Raji (cell line): ENCODE data around the gene NMUR1.

Source experiments
- POLR2A ChIP-seq: IDR thresholded peaks from 2 replicates; pipeline ENCODE4 v1.6.1; 2011; ENCODE audit warnings: low read depth, low read length, control low read depth; ENCODE audit not compliant: insufficient read depth

Gene NMUR1

DNA sequence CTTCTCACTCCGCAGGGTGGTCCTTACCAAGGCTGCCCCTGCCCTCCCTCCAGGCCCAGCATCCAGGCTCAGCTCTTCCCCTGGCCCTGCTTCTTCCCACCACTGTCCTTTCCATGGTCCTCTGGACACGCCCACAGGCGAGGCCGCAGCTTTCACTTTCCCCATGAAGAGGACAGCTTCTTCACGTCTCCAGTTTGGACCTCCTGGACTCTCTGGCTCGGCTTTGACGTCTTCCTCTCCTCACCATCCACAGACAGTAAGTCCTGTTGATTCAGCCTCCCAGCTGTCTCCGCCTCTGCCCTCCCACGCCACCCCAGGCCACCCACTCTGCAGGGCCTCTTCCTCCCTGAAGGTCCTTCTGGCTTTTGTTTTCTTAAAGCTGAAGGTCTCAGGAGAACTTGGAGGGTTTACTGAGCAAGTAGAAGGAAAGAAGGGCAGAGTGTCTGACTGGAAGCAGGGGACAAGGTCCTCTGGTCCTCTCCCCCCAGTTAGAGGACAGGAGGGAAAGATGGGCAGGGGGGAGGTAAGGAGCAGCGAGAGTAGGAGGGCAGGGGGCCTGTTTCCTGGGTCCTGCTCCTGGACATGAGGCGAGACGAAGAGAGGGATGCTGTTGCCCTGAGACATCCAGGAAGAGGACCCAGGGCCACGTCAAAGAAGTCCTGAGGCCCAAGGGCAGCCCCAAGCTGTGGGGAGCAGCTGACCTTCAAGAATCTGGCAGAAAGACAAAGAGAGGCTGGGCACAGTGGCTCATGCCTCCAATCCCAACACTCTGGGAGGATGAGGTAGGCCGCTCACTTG, 24.7 kb upstream of the NMUR1 start:
- no peak for TF ChIP-seq POLR2A

DNA sequence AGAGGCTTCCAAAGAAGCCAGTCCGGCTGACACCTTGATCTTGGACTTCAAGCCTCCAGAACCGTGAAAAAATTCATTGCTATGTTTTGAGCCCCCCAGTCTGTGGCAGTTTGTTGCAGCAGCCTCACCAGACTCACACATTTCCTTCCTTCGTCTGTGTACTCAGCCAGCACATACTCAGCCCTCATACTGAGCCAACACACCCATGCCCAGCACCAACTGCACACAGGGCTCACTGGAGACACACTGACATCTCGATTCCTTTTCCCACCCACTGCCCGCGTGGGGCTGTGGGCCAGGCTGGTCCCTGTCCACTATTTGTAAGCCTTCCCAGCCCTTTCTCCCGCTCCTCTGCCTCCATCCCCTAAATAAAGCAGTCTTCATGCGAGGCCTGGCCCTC, 24.1 kb upstream of the NMUR1 start:
- TF ChIP-seq POLR2A, result no peak

DNA sequence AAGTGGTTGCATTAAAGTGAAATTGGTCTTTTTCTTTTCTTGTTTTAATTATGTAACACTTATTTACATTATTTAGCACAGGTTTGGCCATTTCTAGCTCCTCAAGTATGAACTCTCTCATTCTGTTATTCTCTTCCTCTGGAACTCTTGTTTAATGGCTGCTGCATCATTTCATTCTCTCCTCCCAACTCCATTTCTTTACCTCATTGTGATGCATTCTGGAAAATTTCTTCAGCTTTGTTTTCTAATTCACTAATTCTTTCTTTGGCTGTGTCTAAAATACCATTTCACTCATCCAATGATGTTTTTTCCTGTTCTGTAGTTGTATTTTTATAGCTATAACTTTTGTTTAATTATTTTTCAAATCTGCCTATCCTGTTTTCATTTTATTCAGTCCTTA, 22.5 kb upstream of the NMUR1 start:
- no peak for TF ChIP-seq POLR2A

DNA sequence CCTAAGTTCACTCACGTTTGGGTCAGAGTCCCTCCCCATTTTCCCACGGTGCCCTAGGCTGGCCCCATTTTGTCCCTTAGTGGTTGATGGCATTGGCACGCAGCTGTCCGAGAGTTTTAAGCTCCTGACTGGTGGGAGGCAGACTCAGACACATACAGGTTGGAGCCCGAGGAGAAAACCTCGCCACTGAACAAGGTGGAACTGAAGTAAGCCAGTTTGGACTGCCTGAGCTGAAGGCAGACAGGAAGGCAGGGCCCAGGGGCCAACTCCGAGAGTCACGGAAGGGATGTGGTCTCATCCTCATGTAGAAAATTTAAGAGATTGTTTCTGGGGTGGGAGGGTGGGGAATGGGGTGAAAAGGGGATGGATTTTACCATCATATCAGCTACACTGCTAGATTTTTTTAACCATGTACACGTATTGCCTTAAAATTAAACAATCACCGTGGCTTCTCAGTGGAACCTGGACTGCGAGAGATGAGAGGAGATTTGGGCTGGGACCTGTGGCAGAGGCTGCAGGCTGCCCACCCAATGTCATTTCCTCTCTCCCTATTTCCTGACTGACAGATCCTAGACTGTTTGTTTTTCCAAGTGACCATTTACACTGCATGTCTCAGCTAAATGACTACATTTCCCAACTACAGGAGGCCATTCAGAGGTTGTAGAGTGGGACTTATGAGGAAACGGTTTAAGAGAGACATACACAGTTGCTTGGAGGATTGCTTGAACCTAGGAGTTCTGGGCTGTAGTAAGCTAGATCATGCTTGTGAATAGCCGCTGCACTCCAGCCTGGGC, 19.4 kb upstream of the NMUR1 start:
- no peak for TF ChIP-seq POLR2A

DNA sequence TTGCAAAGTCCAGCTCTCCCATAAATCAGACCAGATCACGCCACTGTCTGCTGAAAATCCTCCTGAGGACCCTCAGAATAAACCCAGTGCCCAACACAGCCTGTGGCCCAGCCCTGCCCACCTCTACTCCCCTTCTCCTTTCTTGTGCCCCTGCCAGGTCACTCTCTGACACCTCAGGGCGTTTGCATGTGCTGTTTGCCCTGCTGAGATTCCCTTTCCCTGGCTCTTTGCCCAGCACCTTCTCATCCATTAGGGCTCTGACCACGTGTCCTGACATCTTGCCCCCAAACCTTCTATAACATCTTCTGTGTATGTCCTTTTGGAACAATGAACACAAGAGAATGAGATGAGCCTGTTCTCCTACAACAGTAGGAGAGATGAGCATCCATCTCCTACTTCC, 18.5 kb upstream of the NMUR1 start:
- TF ChIP-seq POLR2A, result no peak

DNA sequence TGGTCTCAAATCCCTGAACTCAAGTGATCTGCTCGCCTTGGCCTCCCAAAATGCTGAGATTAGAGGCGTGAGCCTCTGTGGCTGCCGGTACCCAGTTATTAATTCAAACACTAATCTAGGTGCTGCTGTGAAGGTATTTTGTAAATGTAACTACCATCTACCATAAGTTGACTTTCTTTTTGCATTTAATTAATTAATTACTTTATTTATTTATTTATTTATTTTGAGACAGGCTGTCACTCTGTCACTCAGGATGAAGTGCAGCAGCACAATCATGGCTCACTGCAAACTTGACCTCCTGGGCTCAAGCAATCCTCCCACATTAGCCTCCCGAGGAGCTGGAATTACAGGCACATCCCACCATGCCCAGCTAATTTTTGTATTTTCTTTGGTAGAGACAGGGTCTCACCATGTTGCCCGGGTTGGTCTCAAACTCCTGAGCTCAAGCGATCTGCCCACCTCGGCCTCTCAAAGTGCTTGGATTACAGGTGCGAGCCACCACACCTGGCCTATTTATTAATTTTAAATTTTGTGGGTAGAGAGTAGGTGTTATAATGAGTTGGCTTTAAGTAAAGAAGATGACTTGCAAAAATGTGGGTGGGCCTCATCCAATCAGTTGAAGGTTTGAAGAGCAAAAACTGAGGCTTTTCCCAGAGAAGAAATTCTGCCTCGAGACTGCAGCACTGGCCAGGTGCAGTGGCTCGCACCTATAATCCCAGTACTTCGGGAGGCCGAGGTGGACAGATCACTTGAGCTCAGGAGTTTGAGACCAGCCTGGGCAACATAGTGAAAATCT, 17.3 kb upstream of the NMUR1 start:
- TF ChIP-seq POLR2A, result no peak

DNA sequence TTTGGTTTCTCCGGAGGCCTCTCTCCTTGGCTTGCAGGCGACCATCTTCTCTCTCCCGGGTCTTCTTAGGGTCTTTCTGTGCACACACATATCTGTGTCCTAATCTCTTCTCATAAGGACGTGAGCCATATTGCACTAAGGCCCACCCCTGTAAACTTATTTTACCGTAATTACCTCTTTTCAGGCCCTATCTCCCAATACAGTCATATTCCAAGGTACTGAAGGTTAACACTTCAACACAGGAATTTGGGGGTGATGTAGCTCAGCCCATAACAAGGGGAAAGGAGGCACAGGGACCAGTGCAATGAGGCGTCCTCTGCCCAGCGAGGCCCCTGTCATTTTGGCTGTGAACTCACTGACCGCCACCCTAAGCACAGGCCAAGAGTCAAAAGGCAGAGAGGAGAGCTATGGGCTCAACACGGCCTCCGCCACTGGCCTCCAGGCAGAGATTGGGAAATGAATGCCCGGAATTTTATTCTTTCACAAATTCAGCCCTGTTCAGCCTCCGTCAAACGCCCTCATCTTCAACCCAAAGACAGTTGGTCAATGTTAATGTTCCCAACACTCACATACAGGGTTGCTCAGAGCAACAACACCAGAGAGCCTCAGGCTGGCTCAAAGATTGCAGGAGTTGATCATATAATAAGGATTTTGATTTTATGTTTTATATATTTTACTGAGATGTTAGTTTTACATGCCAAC, 15.9 kb upstream of the NMUR1 start:
- TF ChIP-seq POLR2A, result no peak

DNA sequence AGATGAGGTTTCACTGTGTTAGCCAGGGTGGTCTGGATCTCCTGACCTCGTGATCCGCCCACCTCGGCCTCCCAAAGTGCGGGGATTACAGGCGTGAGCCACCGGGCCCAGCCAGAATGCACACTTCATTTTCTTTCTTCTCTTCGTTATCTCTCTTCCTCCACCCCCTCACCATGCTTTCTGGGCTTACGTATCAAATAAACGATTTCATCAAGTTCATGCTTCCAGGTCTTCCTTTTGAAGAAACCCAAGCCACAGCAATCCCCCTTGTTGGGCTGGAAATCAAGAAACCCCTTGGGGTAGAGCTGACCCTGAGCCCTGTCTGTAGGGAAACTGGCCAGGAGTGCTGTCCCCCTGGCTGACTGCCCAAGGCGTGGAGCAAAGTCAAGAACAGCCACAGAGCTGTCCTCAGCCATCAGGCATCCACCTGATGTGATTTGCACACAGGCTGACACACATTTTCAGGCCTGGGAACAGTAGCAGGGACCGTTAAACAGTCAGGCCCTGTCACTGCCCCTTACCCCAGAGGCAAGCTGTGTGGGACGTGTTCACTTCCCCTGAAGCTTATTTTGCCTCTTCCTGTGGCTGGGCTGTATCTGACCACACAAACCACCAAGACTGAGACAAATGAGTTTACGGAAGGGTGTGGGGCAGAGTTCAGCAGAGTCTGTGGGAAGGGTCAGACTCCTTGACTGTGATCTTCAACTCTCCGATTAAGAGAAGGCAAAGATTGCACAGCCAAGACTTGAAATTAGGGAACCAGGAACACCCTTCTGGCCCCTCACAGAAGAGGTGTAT, 15.1 kb upstream of the NMUR1 start:
- TF ChIP-seq POLR2A, result 0 out of 2 replicates have a peak, but pooled peaks have one; percentile 43

DNA sequence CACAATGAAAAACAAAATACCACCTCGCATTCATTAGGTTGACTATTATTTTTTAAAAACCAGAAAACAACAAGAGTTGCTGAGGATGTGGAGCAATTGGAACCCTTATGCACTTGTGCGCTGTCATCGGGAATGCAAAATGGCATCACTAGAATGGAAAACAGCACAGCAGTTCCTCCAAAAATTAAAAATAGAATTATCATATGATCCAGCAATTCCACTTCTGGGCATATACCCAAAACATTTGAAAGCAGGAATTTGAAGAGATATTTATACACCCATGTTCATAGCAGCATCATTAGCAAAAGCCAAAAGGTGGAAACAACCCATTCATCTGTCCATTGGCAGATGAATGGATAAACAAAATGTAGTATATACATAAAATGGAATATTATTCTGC, 11.9 kb upstream of the NMUR1 start:
- TF ChIP-seq POLR2A, result no peak

DNA sequence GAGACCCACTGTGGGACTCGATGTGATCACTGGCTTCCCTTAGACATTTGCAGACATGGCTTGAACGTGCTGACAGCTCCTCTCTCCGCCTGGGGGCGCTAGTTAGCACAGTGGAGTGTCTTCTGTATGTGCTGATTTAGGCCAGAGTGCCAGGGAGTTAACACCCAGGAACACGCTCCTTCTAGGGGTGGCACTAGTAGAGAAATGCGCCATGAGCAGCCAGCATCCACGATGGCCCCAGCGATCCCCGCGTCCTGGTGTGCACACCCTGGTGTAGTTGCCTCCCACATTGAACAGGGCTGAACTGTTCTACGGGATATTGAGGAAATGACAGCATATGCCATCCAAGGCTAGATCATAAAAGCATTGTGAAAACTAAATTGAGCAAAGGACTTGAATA, 11.4 kb upstream of the NMUR1 start:
- no peak for TF ChIP-seq POLR2A

DNA sequence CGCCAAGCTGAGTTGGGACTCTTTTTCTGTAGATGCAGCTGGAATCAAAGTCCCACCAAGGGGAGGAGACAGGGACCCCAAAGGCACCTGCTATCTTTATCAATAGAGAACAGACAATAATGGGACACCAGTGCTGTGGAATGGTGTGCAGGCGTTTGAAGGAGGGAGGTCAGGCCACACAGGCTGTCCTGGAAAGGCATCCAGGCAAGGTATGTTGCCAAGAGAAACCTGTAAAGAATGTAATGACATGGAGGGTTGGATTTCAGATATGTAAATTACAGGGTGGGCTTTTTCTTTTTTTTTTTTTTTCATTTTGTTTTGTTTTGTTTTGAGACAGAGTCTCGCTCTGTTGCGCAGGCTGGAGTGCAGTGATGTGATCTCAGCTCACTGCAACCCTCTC, 9.7 kb upstream of the NMUR1 start:
- no peak for TF ChIP-seq POLR2A

DNA sequence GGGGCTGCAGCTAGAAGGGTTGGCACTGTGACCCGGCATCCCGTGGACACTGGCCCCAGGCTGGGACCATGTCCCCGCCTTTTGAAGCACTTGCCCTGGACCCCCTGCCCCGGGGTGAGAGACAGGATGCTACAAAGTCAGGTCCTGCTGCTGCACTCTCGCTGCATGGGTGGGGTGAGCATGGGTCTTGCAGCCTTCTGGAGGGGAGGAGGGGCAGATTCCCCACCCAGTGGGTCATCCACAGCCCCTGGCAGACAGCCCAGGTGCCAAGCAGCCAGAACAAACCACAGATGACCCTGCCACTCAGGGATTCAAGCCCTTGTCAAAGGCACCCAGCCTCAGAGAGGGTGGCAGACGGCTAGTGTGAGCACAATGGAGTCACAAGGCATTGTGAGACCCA, 5.7 kb upstream of the NMUR1 start:
- TF ChIP-seq POLR2A, result no peak

DNA sequence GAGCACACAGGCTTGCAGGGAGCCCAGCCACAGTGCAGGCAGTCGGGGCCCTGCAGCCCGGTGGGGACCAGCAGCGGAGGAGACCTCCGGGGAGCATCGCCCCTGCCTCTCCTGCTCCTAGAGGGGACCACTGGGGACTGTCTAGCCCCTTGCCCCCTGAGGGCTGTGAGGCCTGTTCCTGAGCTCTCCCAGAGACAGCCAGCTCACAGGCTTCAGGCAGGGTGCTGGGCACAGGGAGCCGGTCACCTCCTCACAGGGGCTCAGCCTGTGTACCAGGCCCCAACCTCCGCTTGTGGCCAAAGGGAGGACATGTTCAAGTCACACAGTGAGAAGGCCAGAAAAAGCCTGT, 3.5 kb upstream of the NMUR1 start:
- no peak for TF ChIP-seq POLR2A

DNA sequence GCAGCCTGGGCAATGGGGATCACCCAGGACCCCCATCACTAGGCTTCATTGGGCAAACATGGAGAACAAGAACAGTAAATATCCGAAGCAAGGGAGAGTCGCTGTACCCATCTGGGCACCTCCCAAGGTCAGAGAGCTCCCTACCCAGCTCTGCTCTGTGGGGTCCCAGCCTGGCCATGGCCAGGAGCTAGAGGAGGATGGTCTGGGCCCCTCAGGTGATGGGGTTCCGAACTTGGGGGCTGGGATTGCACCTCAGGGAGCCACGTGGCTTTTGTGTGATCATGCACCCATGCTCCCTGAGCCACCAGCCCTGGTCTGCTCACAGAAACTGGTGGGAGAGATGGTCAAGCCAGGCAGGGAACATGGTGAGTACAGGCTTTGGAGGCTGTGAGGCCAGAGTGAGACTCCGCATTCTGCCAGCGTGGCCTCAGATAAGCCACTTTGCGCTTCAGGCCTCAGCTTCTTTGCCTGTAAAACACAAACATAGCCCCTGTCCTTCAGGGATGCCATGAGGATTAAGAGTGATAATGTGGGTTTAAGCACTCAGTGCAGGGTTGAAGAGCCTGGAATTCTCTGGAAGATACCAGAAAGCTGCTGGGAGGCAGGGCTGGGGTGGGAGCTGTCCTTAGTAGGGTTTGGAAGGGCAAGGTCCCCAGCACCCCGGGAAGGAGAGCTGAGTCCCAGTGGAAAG, 3.0 kb upstream of the NMUR1 start:
- TF ChIP-seq POLR2A, result no peak
